Duodenal mucosa (tissue), 2 donors: ENCODE measurements around the gene CUL2.
"Not testable (repeated sequence)": the region's sequence is repeated elsewhere in the genome, so short reads cannot be mapped to it uniquely, and the experiment has no call there.

Experiments used
- H3K27ac ChIP-seq: one replicate; pipeline ENCODE4 v1.7.0; 2013; ENCODE audit warnings: low read depth, low read length
- H3K27me3 ChIP-seq, 2 donors: one replicate each; pipeline ENCODE4 v1.7.0; 2013; ENCODE audit warnings: low read length in 2 of 2, control low read depth in 1 of 2; ENCODE audit not compliant: insufficient read depth in 2 of 2, control insufficient read depth in 1 of 2
- H3K36me3 ChIP-seq, 2 donors: one replicate each; pipeline ENCODE4 v1.7.0; 2013; ENCODE audit warnings: low read length in 2 of 2, control low read depth in 1 of 2; ENCODE audit not compliant: insufficient read depth in 2 of 2, control insufficient read depth in 1 of 2
- H3K4me1 ChIP-seq, 2 donors: one replicate each; pipeline ENCODE4 v1.7.0; 2013; ENCODE audit warnings: low read length in 2 of 2, control low read depth in 1 of 2; ENCODE audit not compliant: insufficient read depth in 2 of 2, control insufficient read depth in 1 of 2
- H3K4me3 ChIP-seq, 2 donors: one replicate each; pipeline ENCODE4 v1.7.0; 2013; ENCODE audit warnings: low read length in 2 of 2, low read depth in 1 of 2
- H3K9ac ChIP-seq, 2 donors: one replicate each; pipeline ENCODE4 v1.7.0; 2013; ENCODE audit warnings: low read length in 2 of 2, low read depth in 1 of 2
- H3K9me3 ChIP-seq, 2 donors: one replicate each; pipeline ENCODE4 v1.7.0; 2013; ENCODE audit warnings: low read length in 2 of 2, control low read depth in 1 of 2; ENCODE audit not compliant: control insufficient read depth in 1 of 2

CUL2 gene

GRCh38 chr10:35056686-35057085 is 33.5 kb downstream of the CUL2 start:
- Histone ChIP-seq H3K27ac (no peak overlapping the region), H3K4me3 (no peak overlapping the region), H3K36me3 (peaks cover 12 to 39% of the 10 kb centered on the region in 2 donors), H3K27me3 (no peaks in the 10 kb centered on the region), H3K4me1 (no peaks in the 10 kb centered on the region), H3K9ac (no peak overlapping the region), H3K9me3 (no peaks in the 10 kb centered on the region)

GRCh38 chr10:35056133-35056532 is 34.0 kb downstream of the CUL2 start:
- Histone ChIP-seq H3K9ac (no peak overlapping the region), H3K36me3 (peaks cover 12 to 34% of the 10 kb centered on the region in 2 donors), H3K27ac (no peak overlapping the region)

DNA sequence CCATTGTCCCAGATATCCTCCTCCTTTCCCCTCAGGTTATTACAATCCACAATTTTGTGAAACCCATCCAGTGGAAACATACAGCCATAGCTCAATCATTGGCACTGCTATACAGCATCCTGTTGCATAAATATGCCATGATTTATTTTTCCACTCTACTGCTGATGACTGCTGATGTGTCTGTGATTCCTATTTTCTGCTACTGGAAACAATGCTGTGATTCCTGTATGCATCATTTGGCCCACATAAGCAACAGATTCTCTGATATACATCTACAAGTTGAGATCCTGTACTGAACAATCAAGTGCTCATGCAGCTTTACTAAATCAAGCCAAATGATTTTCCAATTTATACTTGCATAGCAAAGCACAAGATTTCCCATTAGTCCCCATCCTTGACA is 39.6 kb downstream of the CUL2 start:
- Histone ChIP-seq H3K4me3 (no peak overlapping the region), H3K9ac (no peak overlapping the region), H3K4me1 (no peaks in the 10 kb centered on the region), H3K9me3 (no peaks in the 10 kb centered on the region), H3K27me3 (no peaks in the 10 kb centered on the region), H3K27ac (no peak overlapping the region), H3K36me3 (peaks cover 10 to 26% of the 10 kb centered on the region in 2 donors)

More at GRCh38 chr10:35056133-35056532, 34.0 kb downstream of the CUL2 start:
- Histone ChIP-seq H3K4me1 (no peaks in the 10 kb centered on the region), H3K4me3 (no peak overlapping the region), H3K9me3 (no peaks in the 10 kb centered on the region), H3K27me3 (no peaks in the 10 kb centered on the region)

DNA sequence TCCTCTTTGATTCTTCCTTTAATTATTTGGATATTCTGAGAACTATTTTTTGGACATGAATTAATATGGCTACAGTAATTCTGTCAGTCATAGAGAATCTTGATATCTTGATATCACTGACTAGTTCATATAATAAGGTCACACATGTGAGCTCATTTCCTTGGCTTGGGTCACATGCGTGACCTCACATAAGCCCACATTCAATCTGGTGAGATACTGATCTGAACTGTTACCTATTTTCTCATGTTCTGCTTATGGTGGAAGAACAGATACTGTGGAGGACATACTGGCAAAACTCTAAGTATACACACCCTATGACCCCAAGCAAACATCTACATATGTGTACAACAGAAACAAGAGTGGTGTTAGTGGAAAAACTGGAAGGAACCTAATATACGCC is 44.1 kb downstream of the CUL2 start:
- Histone ChIP-seq H3K4me3 (no peak overlapping the region), H3K27ac (no peak overlapping the region), H3K4me1 (peaks cover 0 to 7% of the 10 kb centered on the region in 2 donors), H3K27me3 (no peaks in the 10 kb centered on the region), H3K36me3 (peaks cover 14 to 38% of the 10 kb centered on the region in 2 donors), H3K9me3 (no peaks in the 10 kb centered on the region), H3K9ac (no peak overlapping the region)

DNA sequence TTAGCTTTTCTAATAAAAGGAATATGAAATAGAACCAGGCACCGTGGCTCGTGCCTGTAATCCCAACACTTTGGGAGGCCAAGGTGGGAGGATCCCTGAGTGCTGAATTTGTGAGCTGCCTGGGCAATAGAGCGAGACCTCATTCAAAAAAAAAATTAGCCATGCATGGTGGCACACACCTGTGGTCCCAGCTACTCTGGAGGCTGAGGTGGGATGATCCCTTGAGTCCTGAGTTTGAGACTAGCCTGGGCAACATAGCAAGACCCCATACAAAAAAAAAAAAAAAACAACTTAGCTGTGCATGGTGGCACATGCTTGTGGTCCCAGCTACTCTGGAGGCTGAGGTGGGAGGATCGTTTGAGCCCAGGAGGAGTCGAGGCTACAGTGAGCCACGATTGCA is 44.9 kb downstream of the CUL2 start:
- H3K9me3 ChIP-seq, H3K9ac ChIP-seq, H3K27me3 ChIP-seq, H3K4me3 ChIP-seq, H3K27ac ChIP-seq, H3K4me1 ChIP-seq: not testable (repeated sequence)
- H3K36me3 ChIP-seq, result peaks cover 16 to 42% of the 10 kb centered on the region in 2 donors

DNA sequence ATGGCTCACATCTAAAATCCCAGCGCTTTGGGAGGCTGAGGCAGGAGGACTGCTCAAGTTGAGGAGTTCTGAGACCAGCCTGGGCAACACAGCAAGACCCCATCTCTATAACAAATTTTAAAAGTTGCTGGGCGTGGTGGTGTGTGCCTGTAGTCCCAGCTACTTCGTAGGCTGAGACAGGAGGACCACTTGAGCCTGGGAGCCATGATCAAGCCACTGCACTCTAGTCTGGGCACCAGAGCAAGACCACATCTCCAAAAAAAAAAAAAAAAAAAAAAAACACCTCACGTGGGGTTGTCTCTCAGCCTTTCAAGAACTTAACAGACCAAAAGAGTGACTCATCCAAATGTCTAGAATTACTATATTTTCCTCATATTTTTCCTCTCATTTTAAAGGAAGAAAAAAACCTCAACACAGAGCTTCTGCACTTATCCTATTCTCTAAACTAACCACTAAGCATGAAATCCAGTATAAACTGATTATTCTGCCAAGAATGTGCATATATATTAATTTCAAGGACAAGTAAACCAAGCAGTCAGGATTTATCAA is 46.3 kb downstream of the CUL2 start:
- Histone ChIP-seq H3K36me3 (peaks cover 14 to 35% of the 10 kb centered on the region in 2 donors), H3K4me1 (peaks cover 0 to 7% of the 10 kb centered on the region in 2 donors), H3K9me3 (no peaks in the 10 kb centered on the region), H3K27me3 (no peaks in the 10 kb centered on the region), H3K4me3 (no peak overlapping the region), H3K9ac (no peak overlapping the region), H3K27ac (no peak overlapping the region)

GRCh38 chr10:35042783-35043182 is 47.4 kb downstream of the CUL2 start:
- Histone ChIP-seq H3K4me1 (peaks cover 0 to 7% of the 10 kb centered on the region in 2 donors), H3K4me3 (no peak overlapping the region), H3K9me3 (no peaks in the 10 kb centered on the region), H3K36me3 (peaks cover 12 to 30% of the 10 kb centered on the region in 2 donors), H3K9ac (no peak overlapping the region), H3K27ac (no peak overlapping the region), H3K27me3 (no peaks in the 10 kb centered on the region)

DNA sequence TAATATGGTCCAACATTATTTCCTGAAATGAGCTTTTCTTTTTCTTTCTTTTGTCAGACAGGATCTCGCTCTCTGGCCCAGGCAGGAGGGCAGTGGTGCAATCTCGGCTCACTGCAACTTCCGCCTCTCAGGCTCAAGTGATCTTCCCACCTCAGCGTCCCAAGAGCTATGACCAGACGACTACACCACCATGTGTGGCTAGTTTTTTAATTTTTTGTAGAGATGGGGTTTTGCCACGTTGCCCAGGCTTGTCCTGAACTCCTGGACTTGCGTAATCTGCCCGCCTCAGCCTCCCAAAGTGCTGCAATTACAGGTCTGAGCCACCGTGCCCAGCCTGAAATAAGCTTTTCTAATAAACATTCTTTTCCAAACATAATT is 48.6 kb downstream of the CUL2 start:
- no peaks in the 10 kb centered on the region for H3K27me3 ChIP-seq
- H3K4me1 ChIP-seq, result peaks cover 0 to 7% of the 10 kb centered on the region in 2 donors
- H3K27ac ChIP-seq, result no peak overlapping the region
- H3K9me3 ChIP-seq, result no peaks in the 10 kb centered on the region
- H3K4me3 ChIP-seq, result no peak overlapping the region
- H3K9ac ChIP-seq, result no peak overlapping the region
- H3K36me3 ChIP-seq, result peaks cover 12 to 39% of the 10 kb centered on the region in 2 donors

DNA sequence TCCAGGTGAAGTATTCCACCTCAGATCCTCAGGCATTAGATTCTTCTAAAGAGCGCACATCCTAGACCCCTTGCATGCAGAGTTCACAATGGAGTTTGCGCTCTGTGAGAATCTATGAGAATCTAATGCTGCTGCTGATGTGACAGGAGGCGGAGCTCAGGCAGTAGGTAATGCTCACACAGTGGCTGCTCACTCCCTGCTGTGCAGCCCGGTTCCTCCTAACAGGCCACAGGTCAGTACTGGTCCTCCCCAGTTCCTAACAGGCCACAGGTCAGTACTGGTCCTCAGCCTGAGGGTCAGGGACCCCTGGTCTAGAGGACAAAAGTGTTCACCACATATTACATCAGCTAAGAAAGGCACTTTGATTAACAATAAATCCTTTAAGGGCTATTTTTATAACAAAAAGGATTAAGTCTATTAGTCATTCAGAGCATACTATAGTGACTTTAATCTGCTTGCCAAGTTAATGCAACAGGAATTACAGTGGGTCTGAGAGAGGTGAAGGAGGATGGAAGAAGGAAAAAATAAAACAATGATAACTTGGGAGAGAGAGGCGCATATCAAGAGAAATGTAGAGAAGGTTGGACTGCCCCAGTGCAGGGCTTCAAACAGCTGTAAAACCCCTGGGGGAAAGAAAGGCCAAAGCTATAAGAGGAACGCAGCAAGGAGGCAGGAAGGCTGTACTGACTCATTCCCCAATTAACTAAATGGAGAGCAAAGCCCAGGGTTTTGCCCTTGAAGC is 49.2 kb downstream of the CUL2 start:
- H3K27me3 ChIP-seq, result no peaks in the 10 kb centered on the region
- H3K9me3 ChIP-seq, result no peaks in the 10 kb centered on the region
- no peak overlapping the region for H3K27ac ChIP-seq
- no peak overlapping the region for H3K4me3 ChIP-seq
- H3K9ac ChIP-seq, result no peak overlapping the region
- H3K36me3 ChIP-seq, result peaks cover 17 to 42% of the 10 kb centered on the region in 2 donors
- H3K4me1 ChIP-seq, result peaks cover 0 to 7% of the 10 kb centered on the region in 2 donors

DNA sequence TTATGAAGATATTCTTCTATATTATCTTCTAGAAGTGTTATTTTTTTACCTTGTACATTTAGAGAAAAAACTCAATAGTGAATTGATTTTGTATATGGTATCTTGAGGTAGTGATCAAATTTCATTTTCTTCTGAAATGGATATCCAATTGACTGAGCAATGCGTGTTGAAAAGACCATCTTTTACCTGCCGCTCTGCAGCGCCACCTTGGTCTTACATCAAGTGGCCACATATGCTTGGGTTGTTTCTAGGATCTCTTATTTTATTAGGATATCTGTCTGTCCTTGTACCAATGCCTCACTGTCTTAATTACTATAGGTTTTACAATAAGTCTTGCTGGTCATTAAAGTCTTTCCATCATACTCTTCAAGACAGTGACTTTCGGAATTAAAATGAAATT is 53.0 kb downstream of the CUL2 start:
- Histone ChIP-seq H3K9me3 (no peaks in the 10 kb centered on the region), H3K27me3 (no peaks in the 10 kb centered on the region), H3K9ac (no peak overlapping the region), H3K4me3 (no peak overlapping the region), H3K36me3 (peaks cover 20 to 49% of the 10 kb centered on the region in 2 donors), H3K27ac (no peak overlapping the region), H3K4me1 (no peaks in the 10 kb centered on the region)
